GM12878 (cell line): ENCODE data around the gene ZCCHC3. TPM values are rescaled to one million over a fixed set of nuclear protein-coding genes. Genes with fewer than 3 reads are reported as not detected.

ENCODE experiments used
- ATAC-seq: fragments of 200-7000 bp; cut with Tn5 transposase; 3 replicates; pipeline ENCODE4 v1.9.1; 2020; ENCODE audit warnings: mild to moderate bottlenecking, moderate library complexity
- BruUV-seq: library from RNA; stranded (reverse); fragments of 400-500 nt; replicated peaks from 2 replicates; lab custom pipeline; 2021; lab: Mats Ljungman, UMichigan
- CTCF ChIA-PET: fragments of 300-600 bp; sonication (Branson Sonifier 250); formaldehyde crosslinking; extraction: SDS; loops from one replicate; lab custom pipeline; 2021; ENCODE audit warnings: inconsistent platforms; lab: Yijun Ruan, JAX
- POLR2A ChIA-PET: fragments of 350-600 bp; formaldehyde crosslinking; extraction: SDS; loops from one replicate; lab custom pipeline; 2021; ENCODE audit warnings: inconsistent platforms; lab: Charles Lee
- RAD21 ChIA-PET: fragments of 300-600 bp; sonication (Branson Sonifier 250); formaldehyde crosslinking; loops from one replicate; lab custom pipeline; 2023; ENCODE audit warnings: antibody characterized with exemption; ENCODE audit not compliant: unreplicated experiment; lab: Charles Lee
- SMC1A ChIA-PET: fragments of 300-600 bp; sonication (Branson Sonifier 250); formaldehyde crosslinking; loops from one replicate; lab custom pipeline; 2023; ENCODE audit not compliant: unreplicated experiment, uncharacterized antibody; lab: Charles Lee
- DNase-seq: peaks from one replicate; pipeline ENCODE4 v3.0.0-alpha.2; 2011; ENCODE audit warnings: low read depth, low spot score
- FAIRE-seq: peaks from 3 replicates; lab custom pipeline; 2011; peaks lifted over from hg19 to GRCh38; lab: Jason Lieb, UNC
- H2AFZ ChIP-seq: 2 replicates; pipeline ENCODE4 v1.6.0; 2011; ENCODE audit warnings: low read depth, low read length, control low read depth; ENCODE audit not compliant: control insufficient read depth
- H3K27ac ChIP-seq: 2 replicates; pipeline ENCODE4 v1.5.1; 2011; ENCODE audit warnings: control low read depth; ENCODE audit not compliant: control insufficient read depth, insufficient read depth
- H3K27me3 ChIP-seq, 2 experiments: replicated peaks in 1 of 2; 2 replicates each; pipeline versions ENCODE4 v1.6.0 to v1.6.1; 2011; ENCODE audit warnings: low read length in 1 of 2; ENCODE audit not compliant: control insufficient read depth in 2 of 2, insufficient read depth in 2 of 2
- H3K36me3 ChIP-seq, 2 experiments: 2 replicates each; pipeline ENCODE4 v1.5.1; 2011; ENCODE audit warnings: low read length in 1 of 2; ENCODE audit not compliant: control insufficient read depth in 2 of 2, insufficient read depth in 2 of 2
- H3K4me1 ChIP-seq: 2 replicates; pipeline ENCODE4 v1.6.1; 2011; ENCODE audit warnings: mild to moderate bottlenecking, low read length, moderate library complexity, mixed read lengths; ENCODE audit not compliant: control insufficient read depth, insufficient read depth
- H3K4me2 ChIP-seq: 2 replicates; pipeline ENCODE4 v1.6.0; 2011; ENCODE audit warnings: control low read depth; ENCODE audit not compliant: control insufficient read depth, insufficient read depth
- H3K4me3 ChIP-seq: fragments of 200-600 bp; sonication (generic); 2 replicates; pipeline ENCODE4 v1.5.1; 2016
- H3K79me2 ChIP-seq: 2 replicates; pipeline ENCODE4 v1.6.0; 2011; ENCODE audit warnings: low read length; ENCODE audit not compliant: control insufficient read depth, insufficient read depth
- H3K9ac ChIP-seq: 2 replicates; pipeline ENCODE4 v1.8.0; 2011; ENCODE audit warnings: low read length, control low read depth, mixed read lengths; ENCODE audit not compliant: control insufficient read depth, insufficient read depth
- H3K9me3 ChIP-seq: replicated peaks from 3 replicates; pipeline ENCODE4 v1.5.1; 2011; ENCODE audit warnings: mild to moderate bottlenecking, low read length; ENCODE audit not compliant: control insufficient read depth, insufficient read depth
- H4K20me1 ChIP-seq: 2 replicates; pipeline ENCODE4 v1.6.0; 2011; ENCODE audit not compliant: control insufficient read depth, insufficient read depth
- EP300 ChIP-seq, 2 experiments: fragments of 150-350 bp in 1 of 2; IDR thresholded peaks; 2 replicates each; pipeline ENCODE4 v1.6.1; 2011 to 2012; ENCODE audit warnings: low read depth in 2 of 2, low read length in 2 of 2, borderline replicate concordance in 1 of 2, improper control_type of control experiment in 1 of 2, inconsistent platforms in 1 of 2; ENCODE audit not compliant: control insufficient read depth in 1 of 2
- JUND ChIP-seq: IDR thresholded peaks from 2 replicates; pipeline ENCODE4 v1.6.1; 2012; ENCODE audit warnings: low read depth, mild to moderate bottlenecking, low read length, improper control_type of control experiment, moderate library complexity
- MYB ChIP-seq: fragments of 150-350 bp; IDR thresholded peaks from 2 replicates; pipeline ENCODE4 v1.6.1; 2014; ENCODE audit warnings: mild to moderate bottlenecking, low read depth, low read length, borderline replicate concordance
- STAT1 ChIP-seq: fragments of 450-650 bp; conservative IDR thresholded peaks from 2 replicates; pipeline ENCODE4 v1.6.1; 2014; ENCODE audit warnings: antibody characterized with exemption, mild to moderate bottlenecking
- SUZ12 ChIP-seq: fragments of 200-600 bp; sonication (generic); IDR thresholded peaks from one replicate; pipeline ENCODE4 v1.6.1; 2018; ENCODE audit warnings: antibody characterized with exemption, mild to moderate bottlenecking; ENCODE audit not compliant: unreplicated experiment
- WRNIP1 ChIP-seq: IDR thresholded peaks from 2 replicates; pipeline ENCODE4 v1.6.1; 2011; ENCODE audit warnings: low read depth, low read length, improper control_type of control experiment, borderline replicate concordance
- WGBS: methylation state at CpG from one replicate; pipeline ENCODE4 v1.1.6; 2016; ENCODE audit warnings: low lambda C conversion rate; ENCODE audit not compliant: insufficient replicate concordance, insufficient coverage; ENCODE audit errors: missing lambda C conversion rate; 5-methylcytosine and 5-hydroxymethylcytosine counted together
- in situ Hi-C: fragments of 300-500 bp; cut with MboI; formaldehyde crosslinking; loops from 9 replicates; pipeline ENCODE4 v1.14.3; 2018; ENCODE audit warnings: mixed read lengths
- intact Hi-C: fragments of 100-400 bp; cut with micrococcal nuclease; formaldehyde crosslinking; loops from one replicate; pipeline ENCODE4 v1.14.2; 2022; ENCODE audit not compliant: unreplicated experiment
- polyA plus RNA-seq, 11 experiments: library from polyadenylated mRNA; depleted of rRNA in 4 of 11; unstranded in 6 of 11; stranded (reverse) in 5 of 11; fragments of >200 nt; fragmentation: Nextera tagmentation in 4 of 11; fragmentation: Illumina TruSeq in 1 of 11; extraction: Ambion mirVana in 4 of 11; extraction: Trizol in 1 of 11; gene quantifications; 1 replicate in 1 of 11; 2 replicates in 10 of 11; pipeline versions ENCODE4 v1.2.1 to v1.2.3, GENCODE V29; 2011 to 2016; ENCODE audit warnings: inconsistent platforms in 2 of 11, missing spikeins in 2 of 11, low read depth in 1 of 11
- total RNA-seq, 4 experiments: library from RNA; depleted of rRNA in 3 of 4; stranded (reverse); fragments of >200 nt in 3 of 4; fragmentation: Illumina TruSeq in 1 of 4; extraction: Trizol in 1 of 4; gene quantifications; 2 replicates each; pipeline versions ENCODE4 v1.2.1 to v1.2.3, GENCODE V29; 2013 to 2021
- TF ChIP-seq, protein P1 (sequence below): fragments of 450-650 bp; IDR thresholded peaks from 2 replicates; pipeline ENCODE4 v1.6.1; 2016; ENCODE audit warnings: mild to moderate bottlenecking, moderate library complexity, borderline replicate concordance
- TF ChIP-seq, protein P2 (sequence below): fragments of 450-650 bp; IDR thresholded peaks from 2 replicates; pipeline ENCODE4 v1.6.1; 2014; ENCODE audit warnings: mild to moderate bottlenecking
- TF ChIP-seq, protein P3 (sequence below): IDR thresholded peaks from 2 replicates; pipeline ENCODE4 v1.6.1; 2011; ENCODE audit warnings: low read depth, mild to moderate bottlenecking, low read length, moderate library complexity, borderline replicate concordance; ENCODE audit errors: extremely low read depth

The ZCCHC3 gene
- total and polyA plus RNA-seq, 10 of the 15 experiments (the other 5 are each of a cell fraction or from before 2014, with no cell fraction given): 5.3 to 36.1 (median 17.2) TPM

DNA sequence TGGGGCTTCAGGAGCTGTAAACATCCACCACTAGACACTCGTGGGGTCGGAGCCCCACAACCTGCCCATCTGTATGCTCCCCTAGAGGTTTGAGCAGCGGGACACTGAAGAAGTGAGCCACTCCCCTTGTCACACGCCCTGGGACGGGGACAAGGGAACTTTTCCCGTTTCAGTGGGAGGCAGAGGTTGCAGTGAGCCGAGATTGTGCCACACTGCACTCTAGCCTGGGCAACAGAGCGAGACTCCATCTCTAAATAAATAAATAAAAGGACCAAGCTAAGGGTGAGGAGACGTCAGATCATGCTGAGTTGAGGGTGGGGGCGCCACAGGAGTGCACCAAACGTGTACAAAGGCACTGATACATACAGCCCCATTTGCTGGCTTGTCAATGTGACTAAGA lies 8.4 kb downstream of the ZCCHC3 start:
- no TSS peak for BruUV-seq
- Histone ChIP-seq H3K9me3 (no peaks in the 10 kb centered on the region), H3K27ac (no peak overlapping the region), H3K36me3 (no peaks in the 10 kb centered on the region; a peak in 1 of 4 replicates), H3K79me2 (peaks cover 5% of the 10 kb centered on the region), H3K9ac (no peak overlapping the region), H3K27me3 (no peaks in the 10 kb centered on the region), H2AFZ (no peak overlapping the region), H3K4me3 (no peak overlapping the region), H3K4me2 (no peak overlapping the region), H3K4me1 (peaks cover 17% of the 10 kb centered on the region), H4K20me1 (no peaks in the 10 kb centered on the region; the same call in 1 of the 2 replicates)
- in situ Hi-C loops (no loop called here), intact Hi-C loops (no loop called here)
- RAD21 ChIA-PET: no interaction called here
- no peak for DNase-seq
- CTCF ChIA-PET: no interaction called here
- SMC1A ChIA-PET: no interaction called here
- no peak for ATAC-seq
- FAIRE-seq: no peak
- TF ChIP-seq MYB: no peak
- TF ChIP-seq, protein P1, sequence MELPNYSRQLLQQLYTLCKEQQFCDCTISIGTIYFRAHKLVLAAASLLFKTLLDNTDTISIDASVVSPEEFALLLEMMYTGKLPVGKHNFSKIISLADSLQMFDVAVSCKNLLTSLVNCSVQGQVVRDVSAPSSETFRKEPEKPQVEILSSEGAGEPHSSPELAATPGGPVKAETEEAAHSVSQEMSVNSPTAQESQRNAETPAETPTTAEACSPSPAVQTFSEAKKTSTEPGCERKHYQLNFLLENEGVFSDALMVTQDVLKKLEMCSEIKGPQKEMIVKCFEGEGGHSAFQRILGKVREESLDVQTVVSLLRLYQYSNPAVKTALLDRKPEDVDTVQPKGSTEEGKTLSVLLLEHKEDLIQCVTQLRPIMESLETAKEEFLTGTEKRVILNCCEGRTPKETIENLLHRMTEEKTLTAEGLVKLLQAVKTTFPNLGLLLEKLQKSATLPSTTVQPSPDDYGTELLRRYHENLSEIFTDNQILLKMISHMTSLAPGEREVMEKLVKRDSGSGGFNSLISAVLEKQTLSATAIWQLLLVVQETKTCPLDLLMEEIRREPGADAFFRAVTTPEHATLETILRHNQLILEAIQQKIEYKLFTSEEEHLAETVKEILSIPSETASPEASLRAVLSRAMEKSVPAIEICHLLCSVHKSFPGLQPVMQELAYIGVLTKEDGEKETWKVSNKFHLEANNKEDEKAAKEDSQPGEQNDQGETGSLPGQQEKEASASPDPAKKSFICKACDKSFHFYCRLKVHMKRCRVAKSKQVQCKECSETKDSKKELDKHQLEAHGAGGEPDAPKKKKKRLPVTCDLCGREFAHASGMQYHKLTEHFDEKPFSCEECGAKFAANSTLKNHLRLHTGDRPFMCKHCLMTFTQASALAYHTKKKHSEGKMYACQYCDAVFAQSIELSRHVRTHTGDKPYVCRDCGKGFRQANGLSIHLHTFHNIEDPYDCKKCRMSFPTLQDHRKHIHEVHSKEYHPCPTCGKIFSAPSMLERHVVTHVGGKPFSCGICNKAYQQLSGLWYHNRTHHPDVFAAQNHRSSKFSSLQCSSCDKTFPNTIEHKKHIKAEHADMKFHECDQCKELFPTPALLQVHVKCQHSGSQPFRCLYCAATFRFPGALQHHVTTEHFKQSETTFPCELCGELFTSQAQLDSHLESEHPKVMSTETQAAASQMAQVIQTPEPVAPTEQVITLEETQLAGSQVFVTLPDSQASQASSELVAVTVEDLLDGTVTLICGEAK: no peak
- TF ChIP-seq JUND: no peak
- TF ChIP-seq WRNIP1: no peak
- no peak for TF ChIP-seq EP300 (IDR thresholded peaks at IDR 0.05; ENCODE audit: borderline replicate concordance in 1 of 2, control insufficient read depth in 1 of 2, low read depth in 2 of 2, low read length in 2 of 2)
- TF ChIP-seq, protein P2, sequence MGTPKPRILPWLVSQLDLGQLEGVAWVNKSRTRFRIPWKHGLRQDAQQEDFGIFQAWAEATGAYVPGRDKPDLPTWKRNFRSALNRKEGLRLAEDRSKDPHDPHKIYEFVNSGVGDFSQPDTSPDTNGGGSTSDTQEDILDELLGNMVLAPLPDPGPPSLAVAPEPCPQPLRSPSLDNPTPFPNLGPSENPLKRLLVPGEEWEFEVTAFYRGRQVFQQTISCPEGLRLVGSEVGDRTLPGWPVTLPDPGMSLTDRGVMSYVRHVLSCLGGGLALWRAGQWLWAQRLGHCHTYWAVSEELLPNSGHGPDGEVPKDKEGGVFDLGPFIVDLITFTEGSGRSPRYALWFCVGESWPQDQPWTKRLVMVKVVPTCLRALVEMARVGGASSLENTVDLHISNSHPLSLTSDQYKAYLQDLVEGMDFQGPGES: no peak
- TF ChIP-seq STAT1: no peak
- TF ChIP-seq, protein P3, sequence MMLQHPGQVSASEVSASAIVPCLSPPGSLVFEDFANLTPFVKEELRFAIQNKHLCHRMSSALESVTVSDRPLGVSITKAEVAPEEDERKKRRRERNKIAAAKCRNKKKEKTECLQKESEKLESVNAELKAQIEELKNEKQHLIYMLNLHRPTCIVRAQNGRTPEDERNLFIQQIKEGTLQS: no peak
- no peak for TF ChIP-seq SUZ12
- 41% methylated on average over 11 of the region's 11 CpGs for WGBS
- POLR2A ChIA-PET: no interaction called here
